HepG2 (cell line): ENCODE measurements around the gene GEMIN4. TPM values are rescaled to one million over a fixed set of nuclear protein-coding genes. Genes with fewer than 3 reads are reported as not detected.

Experiments used
- ATF7 ChIP-seq, 2 experiments: fragments of 450-650 bp in 1 of 2; sonication (generic) in 1 of 2; formaldehyde crosslinking in 1 of 2; IDR thresholded peaks; 2 replicates each; pipeline versions ENCODE4 v1.4.0 to v1.6.1; 2016 to 2020; ENCODE audit warnings: antibody characterized with exemption in 1 of 2, mild to moderate bottlenecking in 1 of 2, missing genetic modification reagents in 1 of 2
- CBX5 ChIP-seq: sonication (generic); formaldehyde crosslinking; IDR thresholded peaks from 2 replicates; pipeline ENCODE4 v1.4.0; 2020; ENCODE audit warnings: missing genetic modification reagents, borderline replicate concordance
- CHD2 ChIP-seq: IDR thresholded peaks from 2 replicates; pipeline ENCODE4 v1.6.1; 2011; ENCODE audit warnings: low read depth, low read length, improper control_type of control experiment
- CREB3 ChIP-seq: sonication (generic); formaldehyde crosslinking; IDR thresholded peaks from 2 replicates; pipeline ENCODE4 v1.5.0; 2020; ENCODE audit warnings: missing genetic modification reagents
- ELK4 ChIP-seq: sonication (generic); formaldehyde crosslinking; IDR thresholded peaks from 2 replicates; pipeline ENCODE4 v1.9.0; 2021; ENCODE audit warnings: missing genetic modification reagents, borderline replicate concordance
- GLMP ChIP-seq: sonication (generic); formaldehyde crosslinking; IDR thresholded peaks from 2 replicates; pipeline ENCODE4 v1.9.0; 2021; ENCODE audit warnings: missing genetic modification reagents, mild to moderate bottlenecking, borderline replicate concordance
- HHEX ChIP-seq: IDR thresholded peaks from 2 replicates; pipeline ENCODE4 v1.6.1; 2016; ENCODE audit warnings: control low read depth
- HNF4A ChIP-seq: sonication (generic); formaldehyde crosslinking; IDR thresholded peaks from 2 replicates; pipeline ENCODE4 v1.4.0; 2020; ENCODE audit warnings: missing genetic modification reagents
- MAFF ChIP-seq: IDR thresholded peaks from 2 replicates; pipeline ENCODE4 v1.6.1; 2011; ENCODE audit warnings: low read depth, low read length, improper control_type of control experiment
- NR1H2 ChIP-seq: sonication (generic); formaldehyde crosslinking; IDR thresholded peaks from 2 replicates; pipeline ENCODE4 v1.8.1; 2022; ENCODE audit warnings: low read depth, missing genetic modification reagents, borderline replicate concordance
- PAF1 ChIP-seq: IDR thresholded peaks from 2 replicates; pipeline ENCODE4 v1.6.1; 2016; ENCODE audit warnings: missing genetic modification reagents, missing compliant biosample characterization
- RFX1 ChIP-seq: fragments of 450-650 bp; IDR thresholded peaks from 2 replicates; pipeline ENCODE4 v1.6.1; 2017
- RORA ChIP-seq: sonication (generic); formaldehyde crosslinking; IDR thresholded peaks from 2 replicates; pipeline ENCODE4 v1.5.0; 2020; ENCODE audit warnings: mild to moderate bottlenecking, missing genetic modification reagents, moderate library complexity
- SMAD3 ChIP-seq: sonication (generic); formaldehyde crosslinking; IDR thresholded peaks from 2 replicates; pipeline ENCODE4 v1.4.0; 2020; ENCODE audit warnings: missing genetic modification reagents
- SNAI1 ChIP-seq: sonication (generic); formaldehyde crosslinking; IDR thresholded peaks from 2 replicates; pipeline ENCODE4 v1.5.0; 2020; ENCODE audit warnings: mild to moderate bottlenecking, missing genetic modification reagents, borderline replicate concordance
- SPEN ChIP-seq: sonication (generic); formaldehyde crosslinking; IDR thresholded peaks from 2 replicates; pipeline ENCODE4 v1.5.1; 2020; ENCODE audit warnings: low read depth, mild to moderate bottlenecking, missing genetic modification reagents
- ZNF34 ChIP-seq: sonication (generic); formaldehyde crosslinking; IDR thresholded peaks from 2 replicates; pipeline ENCODE4 v1.4.0; 2020; ENCODE audit warnings: mild to moderate bottlenecking, missing genetic modification reagents, borderline replicate concordance
- ZNF687 ChIP-seq: sonication (generic); formaldehyde crosslinking; IDR thresholded peaks from 2 replicates; pipeline ENCODE4 v1.5.1; 2020; ENCODE audit warnings: mild to moderate bottlenecking, missing genetic modification reagents, moderate library complexity
- ZNF784 ChIP-seq: sonication (generic); formaldehyde crosslinking; IDR thresholded peaks from 2 replicates; pipeline ENCODE4 v1.5.1; 2020; ENCODE audit warnings: missing genetic modification reagents, mild to moderate bottlenecking, borderline replicate concordance
- ZSCAN22 ChIP-seq: sonication (generic); formaldehyde crosslinking; IDR thresholded peaks from 2 replicates; pipeline ENCODE4 v1.4.0; 2020; ENCODE audit warnings: mild to moderate bottlenecking, missing genetic modification reagents
- ZSCAN30 ChIP-seq: sonication (generic); formaldehyde crosslinking; IDR thresholded peaks from 2 replicates; pipeline ENCODE4 v1.5.0; 2020; ENCODE audit warnings: mild to moderate bottlenecking, missing genetic modification reagents
- polyA plus RNA-seq, 8 experiments: library from polyadenylated mRNA; depleted of rRNA in 3 of 8; stranded (reverse) in 7 of 8; unstranded in 1 of 8; fragments of >200 nt; fragmentation: Illumina TruSeq in 4 of 8; extraction: Trizol in 4 of 8; gene quantifications; 2 replicates each; pipeline versions ENCODE4 v1.2.1 to v1.2.3, GENCODE V29; 2011 to 2016; ENCODE audit warnings: low read depth in 4 of 8, missing spikeins in 1 of 8, mixed read lengths in 1 of 8; ENCODE audit not compliant: insufficient read depth in 1 of 8
- total RNA-seq, 5 experiments: library from RNA; depleted of rRNA; stranded (reverse); fragments of >200 nt; fragmentation: Illumina TruSeq; extraction: Trizol; gene quantifications; 2 replicates each; pipeline ENCODE4 v1.2.3, GENCODE V29; 2016; ENCODE audit warnings: low read depth in 1 of 5

GEMIN4 gene
- total and polyA plus RNA-seq, 2 of the 13 experiments (the other 11 are each of a cell fraction or from before 2014, with no cell fraction given): 10.8 to 22.7 TPM

GRCh38 chr17:752002-752619 lies at the start of gene GEMIN4 (continued):
- TF ChIP-seq CREB3 (CRISPR knock-in tag) (no peak), PAF1 (CRISPR knock-in tag) (no peak), SPEN (CRISPR knock-in tag) (peak; percentile 97), ZSCAN30 (CRISPR knock-in tag) (no peak), RFX1 (no peak), CHD2 (0 out of 2 replicates have a peak, but pooled peaks have one; percentile 21), RORA (no peak), ZSCAN22 (CRISPR knock-in tag) (no peak), ELK4 (CRISPR knock-in tag) (no peak), ZNF687 (CRISPR knock-in tag) (peak; percentile 95), ATF7 (IDR thresholded peaks at IDR 0.05) (no peak), ATF7 (CRISPR knock-in tag; IDR thresholded peaks at IDR 0.05) (no peak), NR1H2 (0 out of 2 replicates have a peak, but pooled peaks have one; percentile 75), CBX5 (CRISPR knock-in tag) (peak; percentile 50; the same call in 1 of the 2 replicates), ZNF784 (CRISPR knock-in tag) (peak; percentile 76; the same call in 1 of the 2 replicates), HNF4A (no peak), SNAI1 (no peak), HHEX (CRISPR knock-in tag) (no peak), ZNF34 (CRISPR knock-in tag) (no peak; the same call in 1 of the 2 replicates), MAFF (no peak), SMAD3 (CRISPR knock-in tag) (no peak), GLMP (no peak)
